B cell (primary cell): ENCODE measurements around the gene PEA15. TPM values are rescaled to one million over a fixed set of nuclear protein-coding genes. Genes with fewer than 3 reads are reported as not detected.

Experiments used
- ATAC-seq: fragments of 200-7000 bp; cut with Tn5 transposase; one replicate; pipeline ENCODE4 v1.10.0; 2021; ENCODE audit warnings: low read depth, mild to moderate bottlenecking, moderate number of reproducible peaks, moderate library complexity
- CTCF ChIA-PET: fragments of 350-600 bp; sonication (Branson Sonifier 250); formaldehyde crosslinking; loops from one replicate; lab custom pipeline; 2021; ENCODE audit warnings: antibody characterized with exemption, inconsistent platforms; lab: Charles Lee
- POLR2A ChIA-PET: fragments of 350-600 bp; sonication (Branson Sonifier 250); formaldehyde crosslinking; loops from one replicate; lab custom pipeline; 2021; ENCODE audit warnings: antibody characterized with exemption; lab: Charles Lee
- DNase-seq: peaks from one replicate; pipeline ENCODE4 v3.0.0; 2013
- H2AFZ ChIP-seq: 2 replicates; pipeline ENCODE4 v1.6.1; 2012; ENCODE audit warnings: mild to moderate bottlenecking, low read depth, low read length; ENCODE audit not compliant: insufficient read depth, poor library complexity, severe bottlenecking
- H3K27ac ChIP-seq, 2 donors: 1 replicate in 1 of 2; 2 replicates in 1 of 2; pipeline ENCODE4 v1.5.1; 2012 to 2013; ENCODE audit warnings: low read length in 2 of 2, mild to moderate bottlenecking in 2 of 2, moderate library complexity in 1 of 2
- H3K27me3 ChIP-seq, 4 experiments: fragments of 200-600 bp in 1 of 4; sonication (generic) in 1 of 4; replicated peaks in 1 of 4; 1 replicate in 2 of 4; 2 replicates in 2 of 4; pipeline versions ENCODE4 v1.6.1 to v1.7.0; 2013 to 2016; ENCODE audit warnings: low read length in 3 of 4, mild to moderate bottlenecking in 2 of 4, mixed read lengths in 1 of 4, moderate library complexity in 1 of 4; ENCODE audit not compliant: insufficient read depth in 4 of 4, control insufficient read depth in 3 of 4; ENCODE audit errors: control extremely low read depth in 1 of 4
- H3K36me3 ChIP-seq, 2 experiments: replicated peaks in 1 of 2; 1 replicate in 1 of 2; 2 replicates in 1 of 2; pipeline versions ENCODE4 v1.6.1 to v1.7.1; 2013; ENCODE audit warnings: low read length in 1 of 2; ENCODE audit not compliant: insufficient read depth in 2 of 2, control insufficient read depth in 1 of 2; ENCODE audit errors: control extremely low read depth in 1 of 2, extremely low read depth in 1 of 2
- H3K4me1 ChIP-seq, 2 donors: fragments of 200-600 bp in 1 of 2; sonication (generic) in 1 of 2; 1 replicate in 1 of 2; 2 replicates in 1 of 2; pipeline versions ENCODE4 v1.5.1 to v1.6.1; 2013 to 2017; ENCODE audit warnings: low read length in 2 of 2; ENCODE audit not compliant: control insufficient read depth in 2 of 2, insufficient read depth in 2 of 2
- H3K4me2 ChIP-seq: replicated peaks from 2 replicates; pipeline ENCODE3; 2012; ENCODE audit warnings: mild to moderate bottlenecking, low read depth, low read length; ENCODE audit not compliant: poor library complexity, severe bottlenecking
- H3K4me3 ChIP-seq, 5 experiments: fragments of 200-600 bp in 1 of 5; sonication (generic) in 1 of 5; 1 replicate in 3 of 5; 2 replicates in 2 of 5; pipeline versions ENCODE4 v1.5.1 to v1.7.0; 2011 to 2016; ENCODE audit warnings: low read length in 4 of 5, mild to moderate bottlenecking in 4 of 5, low read depth in 2 of 5, control low read depth in 1 of 5, moderate library complexity in 1 of 5; ENCODE audit not compliant: insufficient read depth in 1 of 5; ENCODE audit errors: control extremely low read depth in 1 of 5, extremely low read depth in 1 of 5
- H3K79me2 ChIP-seq: fragments of 200-600 bp; sonication (generic); one replicate; pipeline ENCODE4 v1.6.0; 2016; ENCODE audit warnings: low read length; ENCODE audit not compliant: control insufficient read depth, insufficient read depth
- H3K9ac ChIP-seq: fragments of 200-600 bp; sonication (generic); 2 replicates; pipeline ENCODE4 v1.6.1; 2017; ENCODE audit warnings: mild to moderate bottlenecking, low read length, moderate library complexity
- H3K9me3 ChIP-seq, 3 donors: one replicate each; pipeline versions ENCODE4 v1.6.1 to v1.7.1; 2013; ENCODE audit warnings: low read length in 2 of 3; ENCODE audit not compliant: control insufficient read depth in 2 of 3, insufficient read depth in 1 of 3; ENCODE audit errors: control extremely low read depth in 1 of 3
- H4K20me1 ChIP-seq: 2 replicates; pipeline ENCODE4 v1.6.0; 2012; ENCODE audit warnings: mild to moderate bottlenecking, low read length; ENCODE audit not compliant: insufficient read depth, control insufficient read depth, poor library complexity, severe bottlenecking
- H3K27ac Mint-ChIP-seq: one replicate; pipeline ENCODE4 v1.8.0; 2021; ENCODE audit warnings: mixed read lengths
- H3K27me3 Mint-ChIP-seq: one replicate; pipeline ENCODE4 v1.8.0; 2021; ENCODE audit warnings: mixed read lengths
- H3K4me1 Mint-ChIP-seq: one replicate; pipeline ENCODE4 v1.8.0; 2021; ENCODE audit warnings: mixed read lengths
- H3K4me3 Mint-ChIP-seq: one replicate; pipeline ENCODE4 v1.8.0; 2021; ENCODE audit warnings: mixed read lengths
- H3K9me3 Mint-ChIP-seq: one replicate; pipeline ENCODE4 v1.8.0; 2022; ENCODE audit warnings: mixed read lengths; ENCODE audit not compliant: insufficient read depth
- EZH2 ChIP-seq: IDR thresholded peaks from 2 replicates; pipeline ENCODE4 v1.6.1; 2012; ENCODE audit warnings: borderline replicate concordance, low read depth, mild to moderate bottlenecking, moderate library complexity, low read length; ENCODE audit not compliant: insufficient read depth, poor library complexity, severe bottlenecking
- WGBS: methylation state at CpG from one replicate; pipeline ENCODE4 v1.1.5; 2013; ENCODE audit warnings: missing lambda C conversion rate; ENCODE audit not compliant: insufficient coverage; 5-methylcytosine and 5-hydroxymethylcytosine counted together
- intact Hi-C: fragments of 100-400 bp; cut with micrococcal nuclease; formaldehyde crosslinking; loops from one replicate; pipeline ENCODE4 v1.10.0; 2022
- polyA plus RNA-seq: library from polyadenylated mRNA; depleted of rRNA; stranded (reverse); fragments of >200 nt; gene quantifications from 2 replicates; pipeline ENCODE4 v1.2.3, GENCODE V29; 2012
- total RNA-seq, 2 donors: library from RNA; stranded (reverse); fragments of 120-200 nt in 1 of 2; gene quantifications; 1 replicate in 1 of 2; 2 replicates in 1 of 2; pipeline versions ENCODE4 v1.2.3 to v1.2.4, GENCODE V29; 2013 to 2022
- TF ChIP-seq, protein P1 (sequence below): fragments of 200-600 bp; IDR thresholded peaks from one replicate; pipeline ENCODE4 v1.8.0; 2022; ENCODE audit warnings: antibody characterized with exemption, mild to moderate bottlenecking

Gene PEA15
- total and polyA plus RNA-seq, 2 donors (not counting 1 experiment from before 2014, with no cell fraction given) = 81.7 to 91.4 TPM

DNA sequence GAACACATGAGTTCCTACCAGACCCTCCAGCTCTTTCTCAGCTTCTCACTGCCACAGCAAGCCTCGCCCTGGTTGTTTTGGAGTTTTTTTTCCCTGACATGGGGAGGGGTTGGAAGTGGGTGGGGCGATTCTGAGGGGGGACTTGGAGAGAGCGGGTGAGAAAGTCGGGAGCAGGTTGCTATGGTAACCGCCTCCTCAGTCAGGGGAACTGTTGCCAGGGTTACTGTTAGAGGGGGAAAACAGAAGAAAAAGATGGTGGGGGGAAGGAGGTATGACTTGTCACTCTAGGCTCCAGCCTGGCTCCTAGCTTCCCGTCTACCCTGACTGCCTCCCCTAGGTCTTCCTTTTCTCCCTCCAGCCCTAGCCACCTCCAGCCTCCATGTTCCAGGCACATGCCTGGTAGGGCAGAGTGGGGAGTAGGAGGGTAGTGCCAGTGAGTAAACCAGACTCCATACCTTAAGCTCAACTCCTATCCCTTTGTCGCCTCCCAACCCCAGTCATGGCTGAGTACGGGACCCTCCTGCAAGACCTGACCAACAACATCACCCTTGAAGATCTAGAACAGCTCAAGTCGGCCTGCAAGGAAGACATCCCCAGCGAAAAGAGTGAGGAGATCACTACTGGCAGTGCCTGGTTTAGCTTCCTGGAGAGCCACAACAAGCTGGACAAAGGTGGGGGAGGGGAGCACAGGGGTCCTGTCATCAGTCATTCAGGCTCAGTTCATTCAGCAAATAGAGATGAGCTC is 6.0 kb downstream of the PEA15 start:
- ChIA-PET CTCF (interaction anchor here (1.3 to 2.9 kb wide), 4 partner anchors 9 to 80 kb away, joined by 5 to 11 read pairs (median 8); no protein-coding TSS in a partner anchor), POLR2A (interaction anchor here (0.9 kb wide), 1 partner anchor 18 kb away, joined by 3 read pairs; no protein-coding TSS in a partner anchor)
- Histone ChIP-seq H2AFZ (no peak overlapping the region), H3K36me3 (peaks cover 23 to 73% of the 10 kb centered on the region in 2 experiments), H3K79me2 (peaks cover 9% of the 10 kb centered on the region), H3K4me3 (no peak overlapping the region), H3K9me3 (no peaks in the 10 kb centered on the region), H3K27ac (peak overlapping the region in 1 of 2 donors; percentile 4), H3K4me1 (peaks cover 10 to 14% of the 10 kb centered on the region in 2 donors), H4K20me1 (no peaks in the 10 kb centered on the region), H3K9ac (no peak overlapping the region), H3K27me3 (no peaks in the 10 kb centered on the region), H3K4me2 (no peak overlapping the region)
- TF ChIP-seq, protein P1, sequence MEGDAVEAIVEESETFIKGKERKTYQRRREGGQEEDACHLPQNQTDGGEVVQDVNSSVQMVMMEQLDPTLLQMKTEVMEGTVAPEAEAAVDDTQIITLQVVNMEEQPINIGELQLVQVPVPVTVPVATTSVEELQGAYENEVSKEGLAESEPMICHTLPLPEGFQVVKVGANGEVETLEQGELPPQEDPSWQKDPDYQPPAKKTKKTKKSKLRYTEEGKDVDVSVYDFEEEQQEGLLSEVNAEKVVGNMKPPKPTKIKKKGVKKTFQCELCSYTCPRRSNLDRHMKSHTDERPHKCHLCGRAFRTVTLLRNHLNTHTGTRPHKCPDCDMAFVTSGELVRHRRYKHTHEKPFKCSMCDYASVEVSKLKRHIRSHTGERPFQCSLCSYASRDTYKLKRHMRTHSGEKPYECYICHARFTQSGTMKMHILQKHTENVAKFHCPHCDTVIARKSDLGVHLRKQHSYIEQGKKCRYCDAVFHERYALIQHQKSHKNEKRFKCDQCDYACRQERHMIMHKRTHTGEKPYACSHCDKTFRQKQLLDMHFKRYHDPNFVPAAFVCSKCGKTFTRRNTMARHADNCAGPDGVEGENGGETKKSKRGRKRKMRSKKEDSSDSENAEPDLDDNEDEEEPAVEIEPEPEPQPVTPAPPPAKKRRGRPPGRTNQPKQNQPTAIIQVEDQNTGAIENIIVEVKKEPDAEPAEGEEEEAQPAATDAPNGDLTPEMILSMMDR = no peak
- no peak for TF ChIP-seq EZH2
- peak overlapping the region; percentile 23 for H3K27ac Mint-ChIP-seq
- no peaks in the 10 kb centered on the region for H3K9me3 Mint-ChIP-seq
- H3K4me1 Mint-ChIP-seq = peaks cover 37% of the 10 kb centered on the region
- intact Hi-C loops = no loop called here
- no peak overlapping the region for H3K4me3 Mint-ChIP-seq
- ATAC-seq = no peak
- WGBS = 98% methylated on average over 9 of the region's 10 CpGs
- H3K27me3 Mint-ChIP-seq = no peaks in the 10 kb centered on the region
- DNase-seq = no peak

DNA sequence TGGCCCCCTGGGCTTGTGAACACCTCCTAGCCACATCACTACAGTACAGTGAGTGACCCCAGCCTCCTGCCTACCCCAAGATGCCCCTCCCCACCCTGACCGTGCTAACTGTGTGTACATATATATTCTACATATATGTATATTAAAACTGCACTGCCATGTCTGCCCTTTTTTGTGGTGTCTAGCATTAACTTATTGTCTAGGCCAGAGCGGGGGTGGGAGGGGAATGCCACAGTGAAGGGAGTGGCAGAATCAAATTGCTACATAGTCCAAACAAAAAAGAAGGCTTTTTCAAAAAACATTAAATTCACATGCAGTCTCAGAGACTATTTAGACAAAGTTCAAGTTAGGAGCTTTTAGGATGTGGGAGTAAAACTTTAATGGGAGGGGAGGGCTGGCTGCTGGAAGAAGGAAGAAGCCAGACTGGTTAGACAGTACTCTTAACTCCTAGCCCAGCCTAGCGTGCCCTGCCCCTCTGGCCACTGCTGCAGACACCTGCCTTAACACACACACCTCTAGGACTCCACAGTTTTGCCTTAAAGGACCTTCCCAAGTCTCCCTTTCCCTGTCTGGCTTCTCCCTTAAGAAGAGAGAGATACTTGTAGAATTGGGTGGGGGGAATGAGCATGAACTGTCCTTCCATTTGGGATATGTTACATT is 9.4 kb downstream of the PEA15 start:
- intact Hi-C loops = no loop called here
- no peaks in the 10 kb centered on the region for H3K9me3 ChIP-seq
- no peaks in the 10 kb centered on the region for H3K27me3 Mint-ChIP-seq
- no peak overlapping the region for H3K9ac ChIP-seq
- H3K4me1 Mint-ChIP-seq = peaks cover 4% of the 10 kb centered on the region
- no peak overlapping the region for H3K4me3 ChIP-seq
- H3K36me3 ChIP-seq = peaks cover 24 to 88% of the 10 kb centered on the region in 2 experiments
- no peaks in the 10 kb centered on the region for H3K79me2 ChIP-seq
- DNase-seq (no peak), ATAC-seq (no peak)
- no peaks in the 10 kb centered on the region for H3K4me1 ChIP-seq
- no peaks in the 10 kb centered on the region for H3K9me3 Mint-ChIP-seq
- no peak overlapping the region for H3K4me3 Mint-ChIP-seq
- no peak overlapping the region for H3K4me2 ChIP-seq
- POLR2A ChIA-PET = no interaction called here
- CTCF ChIA-PET = no interaction called here
- H3K27me3 ChIP-seq = no peaks in the 10 kb centered on the region
- no peak overlapping the region for H3K27ac ChIP-seq
- H3K27ac Mint-ChIP-seq = no peak overlapping the region
- H4K20me1 ChIP-seq = no peaks in the 10 kb centered on the region
- no peak for TF ChIP-seq EZH2
- TF ChIP-seq, protein P1 = no peak
- no peak overlapping the region for H2AFZ ChIP-seq
- no CpG with 5 or more reads among the region's 3 CpGs for WGBS
